Immature natural killer cell (primary cell): Measurements from ENCODE around the gene IPO4. TPM values are rescaled to one million over a fixed set of nuclear protein-coding genes. Genes with fewer than 3 reads are reported as not detected.

Experiments used
- DNase-seq, 3 donors: peaks; one replicate each; pipeline ENCODE4 v3.0.0; 2022; ENCODE audit warnings: mixed read lengths in 1 of 3
- H3K27ac Mint-ChIP-seq, 6 donors: one replicate each; pipeline ENCODE4 v1.8.0; 2020; ENCODE audit warnings: mixed read lengths in 6 of 6, mild to moderate bottlenecking in 5 of 6, inconsistent platforms in 4 of 6, moderate library complexity in 3 of 6
- H3K27me3 Mint-ChIP-seq, 3 donors: one replicate each; pipeline ENCODE4 v1.8.0; 2020 to 2021; ENCODE audit warnings: low read depth in 3 of 3, mild to moderate bottlenecking in 3 of 3, mixed read lengths in 3 of 3, moderate library complexity in 3 of 3, inconsistent platforms in 1 of 3
- H3K36me3 Mint-ChIP-seq, 3 donors: one replicate each; pipeline ENCODE4 v1.8.0; 2020; ENCODE audit warnings: mixed read lengths in 3 of 3, inconsistent platforms in 2 of 3, mild to moderate bottlenecking in 2 of 3
- H3K4me1 Mint-ChIP-seq, 2 donors: one replicate each; pipeline ENCODE4 v1.8.0; 2020; ENCODE audit warnings: inconsistent platforms in 2 of 2, mild to moderate bottlenecking in 2 of 2, mixed read lengths in 2 of 2, moderate library complexity in 1 of 2
- H3K4me3 Mint-ChIP-seq, 5 donors: one replicate each; pipeline ENCODE4 v1.8.0; 2020; ENCODE audit warnings: mild to moderate bottlenecking in 5 of 5, mixed read lengths in 5 of 5, inconsistent platforms in 3 of 5, moderate library complexity in 3 of 5
- H3K9me3 Mint-ChIP-seq, 6 donors: one replicate each; pipeline ENCODE4 v1.8.0; 2020; ENCODE audit warnings: mild to moderate bottlenecking in 6 of 6, mixed read lengths in 6 of 6, inconsistent platforms in 4 of 6, moderate library complexity in 3 of 6
- polyA plus RNA-seq, 3 donors: library from polyadenylated mRNA; unstranded; fragments of 300-500 nt; fragmentation: Illumina TruSeq; gene quantifications; one replicate each; pipeline ENCODE4 v1.2.3, GENCODE V29; 2021

Gene IPO4
- polyA plus RNA-seq, 3 donors from 2014 or later: 10.1 to 21.0 (median 11.3) TPM

GRCh38 chr14:24167469-24168114, 21.0 kb downstream of the IPO4 start:
- no peak for DNase-seq
- Mint-ChIP-seq H3K36me3 (peaks cover 30 to 44% (median 37%) of the 10 kb centered on the region in 3 donors), H3K9me3 (no peaks in the 10 kb centered on the region), H3K27me3 (peaks cover 3 to 19% (median 4%) of the 10 kb centered on the region in 3 donors), H3K4me3 (no peak overlapping the region), H3K4me1 (peaks cover 45 to 53% of the 10 kb centered on the region in 2 donors), H3K27ac (peak overlapping the region in 5 of 6 donors; percentile 19 to 88 (median 66))

- no peak overlapping the region for H3K4me3 Mint-ChIP-seq
- peaks cover 36 to 48% (median 42%) of the 10 kb centered on the region in 3 donors for H3K36me3 Mint-ChIP-seq
- peaks cover 49 to 53% of the 10 kb centered on the region in 2 donors for H3K4me1 Mint-ChIP-seq
- no peaks in the 10 kb centered on the region for H3K9me3 Mint-ChIP-seq
- peaks cover 5 to 21% (median 6%) of the 10 kb centered on the region in 3 donors for H3K27me3 Mint-ChIP-seq
- DNase-seq: no peak
- peak overlapping the region in 3 of 6 donors; percentile 56 to 71 (median 67) for H3K27ac Mint-ChIP-seq
Measured at GRCh38 chr14:24165785-24166184, 22.8 kb downstream of the IPO4 start.

GRCh38 chr14:24164518-24164991, 24.1 kb downstream of the IPO4 start:
- H3K4me1 Mint-ChIP-seq: peaks cover 52 to 55% of the 10 kb centered on the region in 2 donors
- DNase-seq: no peak
- peak overlapping the region in 5 of 6 donors; percentile 40 to 99 (median 67) for H3K27ac Mint-ChIP-seq
- H3K9me3 Mint-ChIP-seq: no peaks in the 10 kb centered on the region
- H3K36me3 Mint-ChIP-seq: peaks cover 39 to 46% (median 41%) of the 10 kb centered on the region in 3 donors
- peak overlapping the region in 1 of 5 donors; percentile 41 for H3K4me3 Mint-ChIP-seq
- peaks cover 6 to 19% (median 7%) of the 10 kb centered on the region in 3 donors for H3K27me3 Mint-ChIP-seq

GRCh38 chr14:24162093-24162492, 26.5 kb downstream of the IPO4 start:
- Mint-ChIP-seq H3K27me3 (peaks cover 6 to 16% (median 7%) of the 10 kb centered on the region in 3 donors), H3K9me3 (no peaks in the 10 kb centered on the region), H3K27ac (peak overlapping the region; percentile 97 to 100 (median 98)), H3K4me3 (peak overlapping the region; percentile 98 to 100 (median 98)), H3K36me3 (peaks cover 28 to 47% (median 29%) of the 10 kb centered on the region in 3 donors), H3K4me1 (peaks cover 47 to 55% of the 10 kb centered on the region in 2 donors)
- no peak for DNase-seq

GRCh38 chr14:24160850-24161804, 27.5 kb downstream of the IPO4 start, which contains the start of gene IRF9:
IRF9 (plus strand) TSS chr14:24161265; CDS start chr14:24162145, 880 bp downstream.
- peaks cover 6 to 14% (median 7%) of the 10 kb centered on the region in 3 donors for H3K27me3 Mint-ChIP-seq
- H3K27ac Mint-ChIP-seq: peak within 1 kb of the TSS; percentile 97 to 100 (median 98)
- peak; percentile 94 to 95 (median 95) for DNase-seq
- H3K4me3 Mint-ChIP-seq: peak within 1 kb of the TSS; percentile 98 to 100 (median 98)
- H3K9me3 Mint-ChIP-seq: no peaks in the 10 kb centered on the region
- peaks cover 28 to 43% (median 31%) of the 10 kb centered on the region in 3 donors for H3K36me3 Mint-ChIP-seq
- H3K4me1 Mint-ChIP-seq: peaks cover 47 to 55% of the 10 kb centered on the region in 2 donors

DNA sequence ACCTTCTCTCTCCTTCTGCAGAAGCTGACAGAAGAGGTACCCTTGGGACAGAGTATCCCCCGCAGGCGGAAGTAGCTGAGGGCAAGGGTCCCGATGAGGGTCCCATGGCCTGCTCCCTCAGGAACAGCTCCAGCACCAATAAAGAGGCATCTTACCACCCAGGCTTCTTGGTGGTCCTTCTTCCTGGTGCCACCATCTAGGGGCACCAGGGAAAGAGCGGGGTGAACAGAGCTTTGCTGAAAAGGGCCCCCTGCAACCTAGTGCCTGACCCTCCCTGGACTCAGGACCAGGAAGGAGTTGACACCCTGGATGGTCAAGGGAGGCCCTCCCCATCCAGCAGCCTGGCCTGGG, 28.1 kb downstream of the IPO4 start:
- DNase-seq: no peak
- H3K27ac Mint-ChIP-seq: peak overlapping the region; percentile 97 to 100 (median 98)
- H3K36me3 Mint-ChIP-seq: peaks cover 30 to 47% (median 35%) of the 10 kb centered on the region in 3 donors
- H3K4me1 Mint-ChIP-seq: peaks cover 46 to 50% of the 10 kb centered on the region in 2 donors
- H3K4me3 Mint-ChIP-seq: peak overlapping the region in 2 of 5 donors; percentile 28 to 34
- H3K9me3 Mint-ChIP-seq: no peaks in the 10 kb centered on the region
- H3K27me3 Mint-ChIP-seq: peaks cover 6 to 14% (median 7%) of the 10 kb centered on the region in 3 donors

DNA sequence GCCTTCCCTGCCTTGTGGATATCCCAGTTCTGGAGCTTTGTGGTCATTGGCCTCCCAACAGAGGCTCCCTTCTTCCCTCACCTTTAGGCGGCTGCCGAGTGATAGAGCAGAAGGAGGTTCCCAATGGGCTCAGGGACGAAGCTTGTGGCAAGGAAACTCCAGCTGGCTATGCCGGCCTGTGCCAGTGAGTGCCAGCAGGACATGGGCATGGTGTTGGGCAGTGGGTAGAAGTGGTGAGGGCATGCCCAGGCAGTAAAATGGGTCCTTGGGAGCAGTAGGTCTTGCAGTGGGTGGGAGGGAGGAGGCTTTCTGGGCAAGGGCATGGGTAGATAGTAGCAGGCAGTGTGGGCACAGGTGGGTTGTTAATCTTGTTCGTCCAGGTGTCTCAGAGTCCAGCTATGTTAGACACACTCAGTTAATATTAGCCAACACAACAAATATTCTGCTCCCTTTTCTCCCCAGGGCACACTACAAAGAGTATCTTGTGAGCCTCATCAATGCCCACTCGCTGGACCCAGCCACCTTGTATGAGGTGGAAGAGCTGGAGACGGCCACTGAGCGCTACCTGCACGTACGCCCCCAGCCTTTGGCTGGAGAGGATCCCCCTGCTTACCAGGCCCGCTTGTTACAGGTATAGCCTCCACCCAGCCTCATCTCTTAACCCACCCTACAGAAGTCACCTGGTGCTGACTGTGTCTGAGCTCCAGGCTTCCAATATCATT, 28.7 kb downstream of the IPO4 start:
- peak overlapping the region; percentile 86 to 100 (median 98) for H3K27ac Mint-ChIP-seq
- peak overlapping the region in 2 of 5 donors; percentile 28 to 34 for H3K4me3 Mint-ChIP-seq

GRCh38 chr14:24157331-24157730, 31.3 kb downstream of the IPO4 start:
- Mint-ChIP-seq H3K27me3 (peaks cover 6 to 8% (median 7%) of the 10 kb centered on the region in 3 donors), H3K4me3 (no peak overlapping the region), H3K4me1 (peaks cover 20 to 23% of the 10 kb centered on the region in 2 donors), H3K36me3 (peaks cover 19 to 40% (median 28%) of the 10 kb centered on the region in 3 donors), H3K27ac (peak overlapping the region in 1 of 6 donors; percentile 45), H3K9me3 (no peaks in the 10 kb centered on the region)
- DNase-seq: no peak

More for the DNA sequence above, 28.7 kb downstream of the IPO4 start:
- H3K4me1 Mint-ChIP-seq: peaks cover 42 to 45% of the 10 kb centered on the region in 2 donors
- H3K27me3 Mint-ChIP-seq: peaks cover 6 to 14% (median 7%) of the 10 kb centered on the region in 3 donors
- H3K36me3 Mint-ChIP-seq: peaks cover 29 to 50% (median 32%) of the 10 kb centered on the region in 3 donors
- H3K9me3 Mint-ChIP-seq: no peaks in the 10 kb centered on the region
- no peak for DNase-seq

GRCh38 chr14:24156840-24157239, 31.8 kb downstream of the IPO4 start:
- H3K9me3 Mint-ChIP-seq: no peaks in the 10 kb centered on the region
- no peak for DNase-seq
- peak overlapping the region in 5 of 6 donors; percentile 4 to 79 (median 27) for H3K27ac Mint-ChIP-seq
- peaks cover 15 to 18% of the 10 kb centered on the region in 2 donors for H3K4me1 Mint-ChIP-seq
- H3K4me3 Mint-ChIP-seq: no peak overlapping the region
- H3K36me3 Mint-ChIP-seq: peaks cover 15 to 39% (median 26%) of the 10 kb centered on the region in 3 donors
- peaks cover 6 to 8% (median 7%) of the 10 kb centered on the region in 3 donors for H3K27me3 Mint-ChIP-seq

- peaks cover 11 to 50% (median 26%) of the 10 kb centered on the region in 3 donors for H3K36me3 Mint-ChIP-seq
- no peak overlapping the region for H3K4me3 Mint-ChIP-seq
- H3K27me3 Mint-ChIP-seq: peaks cover 0 to 2% (median 0%) of the 10 kb centered on the region in 3 donors
- no peak for DNase-seq
- peaks cover 6 to 9% of the 10 kb centered on the region in 2 donors for H3K4me1 Mint-ChIP-seq
- H3K9me3 Mint-ChIP-seq: no peaks in the 10 kb centered on the region
- H3K27ac Mint-ChIP-seq: no peak overlapping the region
Measured at GRCh38 chr14:24155100-24155499, 33.5 kb downstream of the IPO4 start.

DNA sequence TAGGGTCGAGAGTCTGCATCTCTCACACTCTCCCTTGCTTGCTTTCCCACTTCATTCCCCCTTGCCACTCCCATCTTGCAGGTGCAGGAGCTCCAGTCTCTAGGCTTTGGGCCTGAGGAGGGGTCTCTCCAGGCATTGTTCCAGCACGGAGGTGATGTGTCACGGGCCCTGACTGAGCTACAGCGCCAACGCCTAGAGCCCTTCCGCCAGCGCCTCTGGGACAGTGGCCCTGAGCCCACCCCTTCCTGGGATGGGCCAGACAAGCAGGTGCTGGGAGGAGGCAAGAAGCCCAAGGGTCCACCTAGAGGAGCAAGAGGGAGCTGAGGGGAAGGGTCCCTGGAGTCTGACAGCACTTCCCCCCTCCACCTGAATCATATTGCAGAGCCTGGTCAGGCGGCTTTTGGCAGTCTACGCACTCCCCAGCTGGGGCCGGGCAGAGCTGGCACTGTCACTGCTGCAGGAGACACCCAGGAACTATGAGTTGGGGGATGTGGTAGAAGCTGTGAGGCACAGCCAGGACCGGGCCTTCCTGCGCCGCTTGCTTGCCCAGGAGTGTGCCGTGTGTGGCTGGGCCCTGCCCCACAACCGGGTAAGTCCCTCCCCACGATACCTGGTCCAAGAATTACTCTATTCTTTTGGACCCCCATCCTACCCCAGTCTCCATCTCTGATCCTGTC, 37.1 kb downstream of the IPO4 start:
- Mint-ChIP-seq H3K27me3 (peaks cover 0 to 6% (median 4%) of the 10 kb centered on the region in 3 donors), H3K36me3 (peaks cover 10 to 40% (median 23%) of the 10 kb centered on the region in 3 donors), H3K27ac (no peak overlapping the region), H3K9me3 (no peaks in the 10 kb centered on the region), H3K4me1 (peaks cover 25 to 33% of the 10 kb centered on the region in 2 donors), H3K4me3 (no peak overlapping the region)
- no peak for DNase-seq

GRCh38 chr14:24150993-24151392, 37.6 kb downstream of the IPO4 start:
- Mint-ChIP-seq H3K9me3 (no peaks in the 10 kb centered on the region), H3K36me3 (peaks cover 10 to 39% (median 22%) of the 10 kb centered on the region in 3 donors), H3K4me1 (peaks cover 30 to 38% of the 10 kb centered on the region in 2 donors), H3K27ac (no peak overlapping the region), H3K27me3 (peaks cover 3 to 9% (median 4%) of the 10 kb centered on the region in 3 donors), H3K4me3 (no peak overlapping the region)
- DNase-seq: no peak
